Measurements from ENCODE around the gene STT3B.

- TF ChIP-seq CTCF (IDR thresholded peaks at IDR 0.05) (no peak), REST (IDR thresholded peaks at IDR 0.05; ENCODE audit: insufficient read depth in 1 of 2, low read depth in 2 of 2, low read length in 1 of 2) (no peak), POLR2AphosphoS5 (IDR thresholded peaks at IDR 0.05; ENCODE audit: low read depth, low read length) (no peak)
Measured at GRCh38 chr3:31536497-31536896, 3.8 kb downstream of the STT3B start.

Data from Panc1 (cell line).